H1 (cell line): ENCODE results near the gene ERP44. TPM values are rescaled to one million over a fixed set of nuclear protein-coding genes. Genes with fewer than 3 reads are reported as not detected.

Source experiments
- polyA plus RNA-seq, 7 experiments: library from polyadenylated mRNA; depleted of rRNA in 3 of 7; stranded (reverse) in 5 of 7; unstranded in 2 of 7; fragments of >200 nt in 5 of 7; fragments of 200-250 nt in 2 of 7; gene quantifications; 1 replicate in 5 of 7; 2 replicates in 1 of 7; 4 replicates in 1 of 7; pipeline versions ENCODE4 v1.2.1 to v1.2.3, GENCODE V29; 2011 to 2013; ENCODE audit warnings: missing spikeins in 2 of 7, mixed read lengths in 2 of 7
- total RNA-seq: library from RNA; stranded (reverse); fragmentation: NEBNext Ultra II Directional; extraction: Animal tissue kit (Norgen Biotek cat#: 25700); gene quantifications from 2 replicates; pipeline ENCODE4 v1.2.1, GENCODE V29; 2021
- TF ChIP-seq, protein P1 (sequence below): IDR thresholded peaks from 2 replicates; pipeline ENCODE4 v1.6.1; 2012; ENCODE audit warnings: low read length, inconsistent platforms

ERP44 gene
- total and polyA plus RNA-seq, 2 of the 8 experiments (the other 6 are each of a cell fraction or from before 2014, with no cell fraction given) = 5.7 to 15.6 TPM

DNA sequence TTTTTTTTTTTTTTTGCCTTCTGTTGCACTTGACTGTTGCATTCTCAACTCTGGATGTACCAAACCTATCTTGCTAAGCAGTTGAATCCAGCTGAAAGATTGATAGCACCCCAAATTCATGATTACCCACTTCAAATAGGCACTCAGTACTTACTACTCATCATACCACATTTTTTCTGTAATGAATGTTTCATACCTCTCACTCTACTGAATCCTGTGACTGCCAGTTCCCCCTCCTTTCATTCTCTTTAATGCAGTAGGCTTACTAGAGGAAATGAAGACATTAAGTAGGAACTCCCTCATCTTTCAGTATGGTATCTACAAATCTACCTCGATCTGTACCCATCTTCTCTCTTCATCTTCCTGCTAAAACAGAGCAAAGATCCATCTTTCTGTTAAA is 7.1 kb upstream of the ERP44 start (continued):
- TF ChIP-seq, protein P1, sequence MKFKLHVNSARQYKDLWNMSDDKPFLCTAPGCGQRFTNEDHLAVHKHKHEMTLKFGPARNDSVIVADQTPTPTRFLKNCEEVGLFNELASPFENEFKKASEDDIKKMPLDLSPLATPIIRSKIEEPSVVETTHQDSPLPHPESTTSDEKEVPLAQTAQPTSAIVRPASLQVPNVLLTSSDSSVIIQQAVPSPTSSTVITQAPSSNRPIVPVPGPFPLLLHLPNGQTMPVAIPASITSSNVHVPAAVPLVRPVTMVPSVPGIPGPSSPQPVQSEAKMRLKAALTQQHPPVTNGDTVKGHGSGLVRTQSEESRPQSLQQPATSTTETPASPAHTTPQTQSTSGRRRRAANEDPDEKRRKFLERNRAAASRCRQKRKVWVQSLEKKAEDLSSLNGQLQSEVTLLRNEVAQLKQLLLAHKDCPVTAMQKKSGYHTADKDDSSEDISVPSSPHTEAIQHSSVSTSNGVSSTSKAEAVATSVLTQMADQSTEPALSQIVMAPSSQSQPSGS = no peak
